T47D (cell line): ENCODE data around the gene APBA2.
"Not testable (repeated sequence)": the region's sequence is repeated elsewhere in the genome, so short reads cannot be mapped to it uniquely, and the experiment has no call there.

Source experiments
- DNase-seq, 2 experiments: peaks; one replicate each; pipeline versions ENCODE4 v3.0.0 to v3.0.0-alpha.2; 2011 to 2012; ENCODE audit warnings: low read depth in 1 of 2, low spot score in 1 of 2
- JUND ChIP-seq: IDR thresholded peaks from 2 replicates; pipeline ENCODE4 v1.6.1; 2012; ENCODE audit warnings: low read depth
- in situ Hi-C: cut with HindIII; loops from 2 replicates; pipeline ENCODE4 v1.10.0; 2016; ENCODE audit warnings: low sequenced_read_pairs, low pct_unique_long_range_greater_than_20kb

The APBA2 gene

DNA sequence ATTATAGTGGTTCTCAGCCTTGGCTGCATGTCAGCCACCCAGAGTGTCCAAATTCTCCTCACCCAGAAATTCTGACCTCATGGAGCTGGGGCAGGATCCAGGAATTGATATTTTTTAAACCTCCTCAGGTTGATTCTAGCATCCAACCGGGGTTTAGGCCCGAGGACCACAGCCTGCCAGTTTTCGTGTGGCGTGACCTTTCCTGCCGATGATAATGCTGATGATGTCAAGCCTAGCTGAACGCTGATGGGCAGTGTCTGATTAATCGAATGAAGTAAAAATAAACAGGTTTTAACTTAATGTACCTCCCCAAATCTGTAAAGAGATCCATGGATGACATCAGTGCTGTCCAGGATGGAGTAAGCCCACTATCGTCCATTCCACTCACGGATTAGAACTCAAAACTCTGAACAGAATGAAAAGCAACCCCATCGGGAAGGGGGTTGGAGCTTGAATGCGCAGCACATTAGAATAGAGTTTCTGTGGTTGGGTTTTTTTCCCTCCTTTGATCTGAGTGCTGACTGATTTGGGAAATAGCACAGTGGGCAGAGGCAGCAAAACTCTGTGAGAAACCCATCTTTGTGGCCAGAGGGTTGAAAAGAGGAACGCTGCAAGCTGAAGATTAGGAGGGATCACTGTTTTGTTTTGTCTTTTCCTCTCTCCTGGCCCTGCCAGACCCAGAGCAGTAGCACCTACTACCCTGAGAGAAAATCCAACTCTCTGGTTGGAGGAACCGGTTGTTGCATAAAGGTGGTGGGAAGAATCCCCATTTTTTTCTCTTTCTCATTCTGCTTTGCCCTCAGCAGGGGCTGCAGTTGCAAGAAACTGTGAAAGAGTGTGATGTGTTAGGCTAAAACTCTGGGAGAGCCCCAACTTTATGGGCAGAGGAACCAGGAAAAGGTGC is 153.9 kb downstream of the APBA2 start:
- TF ChIP-seq JUND: no peak
- in situ Hi-C loops: no loop called here

DNA sequence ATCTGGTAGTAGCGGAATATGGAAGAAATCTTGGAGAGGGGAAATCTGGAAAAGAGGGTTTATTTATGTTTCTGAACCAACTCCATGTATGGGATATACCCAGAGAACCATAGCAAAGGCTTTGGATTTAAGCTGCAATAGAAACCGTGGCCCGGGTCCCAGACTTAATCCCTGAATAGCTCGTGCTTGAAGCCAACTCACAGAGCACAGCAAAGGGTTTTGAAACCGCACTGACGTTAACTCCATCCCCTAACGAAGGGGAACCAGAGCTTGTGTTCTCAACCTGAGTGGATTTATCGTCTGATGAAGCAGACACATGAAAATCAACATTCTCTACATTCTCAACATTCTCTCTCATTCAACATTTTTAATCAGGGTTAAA is 154.6 kb downstream of the APBA2 start:
- in situ Hi-C loops: no loop called here
- no peak for DNase-seq
- TF ChIP-seq JUND: no peak

More for the DNA sequence above, 153.9 kb downstream of the APBA2 start:
- no peak for DNase-seq

DNA sequence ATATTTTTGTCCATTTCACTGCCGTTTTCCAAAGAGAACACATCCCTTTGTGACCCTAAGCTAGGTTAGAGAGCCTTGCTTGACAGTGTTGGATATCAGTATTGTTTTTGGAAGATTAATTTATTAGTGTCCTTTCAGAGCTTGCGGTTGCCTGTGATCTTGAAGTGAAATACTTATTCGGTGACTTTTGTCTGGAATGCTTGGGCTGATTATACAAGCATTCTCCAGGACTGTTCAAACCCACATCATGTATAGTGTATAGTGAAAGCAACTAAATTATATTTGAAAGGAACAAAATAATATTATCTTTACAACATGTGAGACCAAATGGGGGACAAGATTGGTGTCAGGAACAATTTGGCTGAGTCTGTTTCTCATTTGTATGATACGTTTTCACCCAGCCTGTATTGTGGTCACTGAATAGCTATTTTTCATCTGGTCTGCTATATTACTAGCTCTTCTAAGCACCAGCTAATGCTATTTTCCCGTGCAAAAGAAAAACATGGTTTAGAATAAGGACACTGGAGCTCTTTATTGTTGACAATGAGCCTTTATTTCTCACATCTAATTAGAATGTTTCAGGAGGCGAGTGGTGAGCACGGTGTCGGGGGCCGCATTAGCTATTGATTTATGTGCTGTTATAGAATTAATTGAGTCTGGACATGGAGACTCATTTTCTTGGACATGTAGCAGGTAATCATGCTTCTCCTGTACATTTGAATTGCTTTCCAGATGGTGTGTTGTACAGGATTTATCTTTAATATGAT is 158.1 kb downstream of the APBA2 start:
- in situ Hi-C loops: no loop called here
- no peak for TF ChIP-seq JUND
- no peak for DNase-seq

DNA sequence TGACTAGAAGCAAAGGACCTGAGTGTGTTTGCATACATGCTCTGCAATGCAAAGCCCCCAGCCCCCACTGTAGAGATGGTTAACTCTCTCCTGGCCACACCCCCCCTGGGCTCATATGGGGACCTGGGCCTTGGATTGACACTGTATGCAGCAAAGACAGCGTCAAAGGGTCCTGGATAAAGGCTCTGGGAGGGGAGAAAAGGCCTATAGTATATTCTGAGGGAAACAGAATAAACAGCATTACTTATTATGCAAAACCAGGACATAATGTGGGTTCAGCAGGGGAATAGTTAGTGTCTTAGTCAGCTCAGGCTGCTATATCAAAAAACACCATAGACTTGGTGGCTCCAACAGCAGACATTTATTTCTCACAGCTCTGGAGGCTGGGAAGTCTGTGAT is 158.7 kb downstream of the APBA2 start:
- DNase-seq: no peak
- TF ChIP-seq JUND: no peak
- in situ Hi-C loops: no loop called here

DNA sequence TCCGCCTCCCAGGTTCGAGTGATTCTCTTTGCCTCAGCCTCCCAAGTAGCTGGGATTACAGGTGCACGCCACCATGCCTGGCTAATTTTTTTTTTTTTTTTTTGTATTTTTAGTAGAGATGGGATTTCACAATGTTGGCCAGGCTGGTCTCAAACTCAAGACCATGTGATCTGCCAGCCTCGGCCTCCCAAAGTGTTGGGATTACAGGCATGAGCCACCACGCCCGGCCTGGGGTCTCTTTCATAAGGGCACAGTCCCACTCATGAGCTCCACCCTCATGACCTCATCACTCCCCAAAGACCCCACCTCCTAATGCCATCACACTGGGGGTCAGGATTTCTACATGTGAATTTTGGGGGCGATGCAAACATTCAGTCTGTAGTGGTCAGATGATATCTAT is 159.4 kb downstream of the APBA2 start:
- DNase-seq, in situ Hi-C loops: not testable (repeated sequence)

DNA sequence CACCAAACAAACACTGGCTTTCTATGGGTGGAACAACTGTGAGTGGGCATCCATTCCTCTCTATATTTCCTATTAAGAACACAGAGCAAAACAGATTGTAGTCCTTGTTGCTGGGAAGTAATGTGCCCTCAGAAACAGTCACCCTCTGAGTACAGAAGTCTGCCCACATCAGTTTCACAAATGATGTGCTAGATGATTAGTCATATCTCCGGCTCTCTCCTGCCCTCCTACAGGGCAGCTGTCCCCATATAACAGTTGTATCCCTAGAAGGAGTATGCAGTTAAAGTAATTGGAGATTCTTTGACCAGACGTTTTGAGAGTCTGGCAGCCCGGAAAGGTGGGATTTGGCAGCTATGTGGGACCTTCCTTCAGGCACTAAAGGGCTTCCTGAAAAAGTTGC is 159.9 kb downstream of the APBA2 start:
- DNase-seq: no peak
- TF ChIP-seq JUND: no peak

DNA sequence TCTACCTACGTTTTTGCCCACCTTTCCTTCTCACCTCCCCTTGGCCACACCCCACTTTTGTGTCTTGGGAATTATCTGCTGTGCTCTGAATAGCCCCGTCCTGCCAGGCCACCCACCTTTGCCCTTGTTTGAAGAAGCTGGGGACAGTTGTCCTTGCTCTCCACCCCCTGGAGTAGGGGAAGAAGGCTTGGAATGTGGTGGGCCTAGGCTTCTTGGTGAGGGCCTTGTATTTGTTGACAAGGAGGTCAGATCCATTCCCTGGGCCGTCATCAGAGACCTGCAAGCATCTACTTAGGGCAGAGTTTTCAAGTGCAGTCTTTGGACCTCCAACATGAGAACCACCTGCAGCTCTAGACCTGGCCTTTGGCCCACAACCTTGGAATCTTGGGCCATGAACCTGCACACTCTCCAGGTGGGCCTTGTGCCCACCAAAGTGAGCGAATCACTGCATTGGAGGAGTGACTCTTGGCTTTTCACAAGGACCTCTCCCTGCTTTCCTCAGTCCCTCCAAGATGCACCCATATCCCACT is 160.6 kb downstream of the APBA2 start:
- no peak for DNase-seq
- no peak for TF ChIP-seq JUND
- in situ Hi-C loops: no loop called here

More for the DNA sequence above, 159.9 kb downstream of the APBA2 start:
- in situ Hi-C loops: no loop called here

DNA sequence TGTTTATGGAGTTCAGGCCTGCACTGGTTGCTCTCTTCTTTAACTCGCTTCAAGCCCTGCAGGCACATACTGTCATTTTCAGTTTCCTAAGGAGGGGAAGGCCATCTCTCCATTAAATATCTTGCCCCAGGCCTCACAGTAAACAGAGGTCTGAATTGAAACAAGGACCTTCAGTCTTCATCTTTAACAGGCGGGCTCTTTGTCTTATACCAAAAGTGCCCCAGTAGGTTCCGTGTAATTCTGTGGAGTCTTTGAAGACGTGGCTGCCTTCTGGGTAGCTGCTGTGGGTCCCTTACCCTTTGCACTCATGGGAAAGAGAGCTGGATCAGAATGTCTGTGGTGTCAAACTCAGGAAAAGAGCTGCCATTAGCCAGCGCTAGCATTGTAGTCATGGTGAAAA is 161.2 kb downstream of the APBA2 start:
- in situ Hi-C loops: no loop called here
- no peak for TF ChIP-seq JUND
- DNase-seq: no peak

DNA sequence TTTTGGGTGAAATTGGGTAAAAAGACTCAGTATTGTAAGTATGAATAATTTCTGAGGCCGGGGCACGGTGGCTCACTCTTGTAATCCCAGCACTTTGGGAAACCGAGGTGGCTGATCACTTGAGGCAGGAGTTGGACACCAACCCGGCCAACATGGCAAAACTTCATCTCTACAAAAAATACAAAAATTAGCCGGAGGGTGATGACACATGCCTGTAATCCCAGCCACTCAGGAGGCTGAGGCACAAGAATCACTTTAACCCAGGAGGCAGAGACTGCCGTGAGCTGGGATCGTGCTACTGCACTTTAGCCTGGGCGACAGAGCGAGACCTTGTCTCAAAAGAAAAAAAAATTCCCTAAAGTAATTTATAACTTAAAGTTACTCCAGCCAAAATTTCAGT is 162.2 kb downstream of the APBA2 start:
- in situ Hi-C loops: no loop called here
- no peak for DNase-seq
- no peak for TF ChIP-seq JUND

DNA sequence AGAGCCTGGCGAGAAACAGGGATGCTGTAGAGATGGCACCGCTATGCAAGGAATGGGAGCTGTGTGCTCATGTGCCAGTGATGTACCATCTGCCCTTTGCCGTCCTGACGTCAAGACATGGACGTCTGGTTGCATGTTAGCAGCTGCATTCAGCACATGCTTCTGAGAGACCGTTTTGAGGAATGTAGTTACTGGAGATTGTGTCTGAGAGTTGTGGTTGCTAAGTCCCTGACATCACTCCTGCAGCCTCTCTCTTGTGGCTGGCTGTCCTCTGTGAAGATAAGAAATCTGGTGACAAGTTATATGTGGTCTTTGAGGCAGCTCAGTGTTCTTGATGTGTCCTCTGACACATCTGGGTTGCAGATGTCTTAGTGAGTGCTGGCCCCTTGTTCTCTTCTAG is 165.1 kb downstream of the APBA2 start:
- DNase-seq: no peak
- in situ Hi-C loops: no loop called here
- no peak for TF ChIP-seq JUND

DNA sequence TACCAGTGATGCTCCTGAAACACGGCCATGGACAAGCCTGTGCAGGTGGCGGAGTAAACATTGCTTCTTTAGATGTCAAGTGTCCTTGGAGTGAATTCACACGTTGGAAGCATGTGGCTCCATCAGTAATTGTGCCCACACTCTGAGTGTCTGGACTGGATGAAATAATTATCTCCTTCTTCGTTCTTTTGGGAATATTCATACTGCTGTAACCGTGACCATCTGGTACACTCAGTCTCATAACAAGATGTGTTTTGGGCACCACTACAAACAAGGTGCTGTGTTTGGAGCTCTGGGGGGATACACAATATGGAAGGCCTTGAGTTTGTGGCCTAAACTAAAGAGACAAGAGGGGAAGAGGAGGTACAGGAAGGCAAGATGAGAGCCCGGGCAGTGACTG is 165.6 kb downstream of the APBA2 start:
- no peak for DNase-seq
- in situ Hi-C loops: no loop called here
- TF ChIP-seq JUND: no peak

DNA sequence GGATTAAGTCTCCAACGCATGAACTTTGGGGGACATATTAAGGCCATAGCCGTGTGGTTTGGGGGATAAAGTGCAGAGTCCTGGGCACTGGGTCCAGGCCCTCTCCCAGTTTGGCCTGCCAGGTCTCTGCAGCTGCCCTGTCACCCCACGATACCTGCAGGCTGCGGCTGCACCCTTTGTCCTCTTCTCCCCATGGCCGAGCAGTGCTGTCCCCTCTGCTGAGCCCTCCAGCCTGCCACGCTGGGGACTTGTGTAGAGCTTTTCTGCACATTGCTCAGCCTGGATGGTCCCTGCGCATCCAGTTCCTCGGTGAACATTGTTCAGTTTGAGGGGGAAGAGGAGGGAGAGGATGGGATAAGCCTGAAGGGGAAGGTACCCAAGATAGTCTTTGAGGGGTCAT is 167.2 kb downstream of the APBA2 start:
- no peak for DNase-seq
- no peak for TF ChIP-seq JUND
- in situ Hi-C loops: no loop called here

DNA sequence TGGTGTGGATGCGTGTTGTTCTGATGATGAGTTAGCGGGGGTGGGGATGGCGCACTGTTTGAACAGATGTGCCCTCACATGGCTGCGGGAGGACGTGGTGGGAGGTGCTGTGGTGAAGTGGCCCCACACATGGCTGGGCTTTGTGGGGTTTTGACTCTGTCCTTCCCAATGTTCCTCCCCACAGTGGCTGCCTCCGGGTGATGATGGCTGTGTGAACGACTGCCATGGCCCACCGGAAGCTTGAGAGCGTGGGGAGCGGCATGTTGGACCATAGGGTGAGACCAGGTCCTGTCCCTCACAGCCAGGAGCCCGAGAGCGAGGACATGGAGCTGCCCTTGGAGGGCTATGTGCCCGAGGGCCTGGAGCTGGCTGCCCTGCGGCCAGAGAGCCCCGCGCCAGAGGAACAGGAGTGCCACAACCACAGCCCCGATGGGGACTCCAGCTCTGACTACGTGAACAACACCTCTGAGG is 167.9 kb downstream of the APBA2 start:
- DNase-seq: no peak
- no peak for TF ChIP-seq JUND
- in situ Hi-C loops: no loop called here
